K562 (cell line): ENCODE results near the gene WASL. TPM values are rescaled to one million over a fixed set of nuclear protein-coding genes. Genes with fewer than 3 reads are reported as not detected.

Experiments used
- HMGN3 ChIP-seq: IDR thresholded peaks from 2 replicates; pipeline ENCODE4 v1.6.1; 2011; ENCODE audit warnings: borderline replicate concordance, low read depth, mild to moderate bottlenecking, mixed read lengths, low read length; ENCODE audit not compliant: insufficient read length; ENCODE audit errors: extremely low read depth
- SMC3 ChIP-seq: conservative IDR thresholded peaks from 2 replicates; pipeline ENCODE4 v1.6.1; 2011; ENCODE audit warnings: low read depth, low read length, improper control_type of control experiment; ENCODE audit not compliant: insufficient read depth
- WHSC1 ChIP-seq: IDR thresholded peaks from one replicate; pipeline ENCODE4 v1.6.1; 2012; ENCODE audit warnings: low read length, control low read depth, inconsistent platforms
- polyA plus RNA-seq, 8 experiments: library from polyadenylated mRNA; depleted of rRNA in 4 of 8; stranded (reverse) in 5 of 8; unstranded in 3 of 8; fragments of >200 nt; fragmentation: Nextera tagmentation in 2 of 8; fragmentation: Illumina TruSeq in 1 of 8; extraction: Ambion mirVana in 2 of 8; extraction: Trizol in 1 of 8; gene quantifications; 2 replicates each; pipeline versions ENCODE4 v1.2.1 to v1.2.3, GENCODE V29; 2011 to 2014; ENCODE audit warnings: inconsistent platforms in 1 of 8, missing spikeins in 1 of 8
- total RNA-seq, 7 experiments: library from RNA; depleted of rRNA in 6 of 7; stranded (reverse); fragments of >200 nt in 6 of 7; fragmentation: Illumina TruSeq in 2 of 7; extraction: Trizol in 2 of 7; gene quantifications; 2 replicates each; pipeline versions ENCODE4 v1.2.1 to v1.2.3, GENCODE V29; 2011 to 2021; ENCODE audit warnings: low replicate concordance in 1 of 7
- TF ChIP-seq, protein P1 (sequence below): fragments of 450-650 bp; IDR thresholded peaks from 2 replicates; pipeline ENCODE4 v1.6.1; 2016; ENCODE audit warnings: low read depth
- TF ChIP-seq, protein P2 (sequence below), 2 experiments: fragments of 450-650 bp; IDR thresholded peaks; 2 replicates each; pipeline ENCODE4 v1.6.1; 2018; ENCODE audit warnings: mild to moderate bottlenecking in 2 of 2, low read depth in 1 of 2; ENCODE audit not compliant: partially characterized antibody in 2 of 2

The WASL gene
- total and polyA plus RNA-seq, 9 of the 15 experiments (the other 6 are each of a cell fraction or from before 2014, with no cell fraction given), result 3.2 to 13.9 (median 8.3) TPM

DNA sequence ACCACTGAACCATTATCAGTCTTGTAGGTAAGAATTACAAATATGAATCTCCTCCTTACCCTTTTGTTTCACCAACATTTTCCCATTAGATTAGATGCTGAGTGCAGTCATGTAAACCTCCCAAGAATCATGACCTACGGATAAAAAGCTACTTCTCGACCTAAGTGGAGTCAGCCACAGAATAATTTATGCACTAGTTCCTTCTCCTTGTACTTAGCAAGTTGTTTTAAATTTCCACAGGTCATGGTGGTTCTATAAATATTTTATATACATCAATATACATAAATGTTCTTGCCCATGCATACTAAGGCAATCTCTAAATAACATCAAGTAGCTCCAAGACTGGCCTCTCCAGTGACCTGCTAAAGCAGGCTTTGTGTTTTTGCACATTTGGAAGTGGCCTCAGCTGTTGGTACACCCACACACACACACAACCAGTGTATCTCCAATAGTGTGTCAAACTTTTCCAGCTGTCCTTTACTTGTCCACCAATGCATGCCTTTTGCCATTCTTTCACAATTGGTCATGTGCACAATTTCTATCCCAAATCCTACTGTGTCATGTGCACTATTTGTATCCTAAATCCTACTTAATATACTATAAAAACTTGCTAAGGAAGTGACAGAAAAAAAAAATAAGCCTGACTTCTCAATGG lies 71.6 kb downstream of the WASL start (continued):
- TF ChIP-seq, protein P1, sequence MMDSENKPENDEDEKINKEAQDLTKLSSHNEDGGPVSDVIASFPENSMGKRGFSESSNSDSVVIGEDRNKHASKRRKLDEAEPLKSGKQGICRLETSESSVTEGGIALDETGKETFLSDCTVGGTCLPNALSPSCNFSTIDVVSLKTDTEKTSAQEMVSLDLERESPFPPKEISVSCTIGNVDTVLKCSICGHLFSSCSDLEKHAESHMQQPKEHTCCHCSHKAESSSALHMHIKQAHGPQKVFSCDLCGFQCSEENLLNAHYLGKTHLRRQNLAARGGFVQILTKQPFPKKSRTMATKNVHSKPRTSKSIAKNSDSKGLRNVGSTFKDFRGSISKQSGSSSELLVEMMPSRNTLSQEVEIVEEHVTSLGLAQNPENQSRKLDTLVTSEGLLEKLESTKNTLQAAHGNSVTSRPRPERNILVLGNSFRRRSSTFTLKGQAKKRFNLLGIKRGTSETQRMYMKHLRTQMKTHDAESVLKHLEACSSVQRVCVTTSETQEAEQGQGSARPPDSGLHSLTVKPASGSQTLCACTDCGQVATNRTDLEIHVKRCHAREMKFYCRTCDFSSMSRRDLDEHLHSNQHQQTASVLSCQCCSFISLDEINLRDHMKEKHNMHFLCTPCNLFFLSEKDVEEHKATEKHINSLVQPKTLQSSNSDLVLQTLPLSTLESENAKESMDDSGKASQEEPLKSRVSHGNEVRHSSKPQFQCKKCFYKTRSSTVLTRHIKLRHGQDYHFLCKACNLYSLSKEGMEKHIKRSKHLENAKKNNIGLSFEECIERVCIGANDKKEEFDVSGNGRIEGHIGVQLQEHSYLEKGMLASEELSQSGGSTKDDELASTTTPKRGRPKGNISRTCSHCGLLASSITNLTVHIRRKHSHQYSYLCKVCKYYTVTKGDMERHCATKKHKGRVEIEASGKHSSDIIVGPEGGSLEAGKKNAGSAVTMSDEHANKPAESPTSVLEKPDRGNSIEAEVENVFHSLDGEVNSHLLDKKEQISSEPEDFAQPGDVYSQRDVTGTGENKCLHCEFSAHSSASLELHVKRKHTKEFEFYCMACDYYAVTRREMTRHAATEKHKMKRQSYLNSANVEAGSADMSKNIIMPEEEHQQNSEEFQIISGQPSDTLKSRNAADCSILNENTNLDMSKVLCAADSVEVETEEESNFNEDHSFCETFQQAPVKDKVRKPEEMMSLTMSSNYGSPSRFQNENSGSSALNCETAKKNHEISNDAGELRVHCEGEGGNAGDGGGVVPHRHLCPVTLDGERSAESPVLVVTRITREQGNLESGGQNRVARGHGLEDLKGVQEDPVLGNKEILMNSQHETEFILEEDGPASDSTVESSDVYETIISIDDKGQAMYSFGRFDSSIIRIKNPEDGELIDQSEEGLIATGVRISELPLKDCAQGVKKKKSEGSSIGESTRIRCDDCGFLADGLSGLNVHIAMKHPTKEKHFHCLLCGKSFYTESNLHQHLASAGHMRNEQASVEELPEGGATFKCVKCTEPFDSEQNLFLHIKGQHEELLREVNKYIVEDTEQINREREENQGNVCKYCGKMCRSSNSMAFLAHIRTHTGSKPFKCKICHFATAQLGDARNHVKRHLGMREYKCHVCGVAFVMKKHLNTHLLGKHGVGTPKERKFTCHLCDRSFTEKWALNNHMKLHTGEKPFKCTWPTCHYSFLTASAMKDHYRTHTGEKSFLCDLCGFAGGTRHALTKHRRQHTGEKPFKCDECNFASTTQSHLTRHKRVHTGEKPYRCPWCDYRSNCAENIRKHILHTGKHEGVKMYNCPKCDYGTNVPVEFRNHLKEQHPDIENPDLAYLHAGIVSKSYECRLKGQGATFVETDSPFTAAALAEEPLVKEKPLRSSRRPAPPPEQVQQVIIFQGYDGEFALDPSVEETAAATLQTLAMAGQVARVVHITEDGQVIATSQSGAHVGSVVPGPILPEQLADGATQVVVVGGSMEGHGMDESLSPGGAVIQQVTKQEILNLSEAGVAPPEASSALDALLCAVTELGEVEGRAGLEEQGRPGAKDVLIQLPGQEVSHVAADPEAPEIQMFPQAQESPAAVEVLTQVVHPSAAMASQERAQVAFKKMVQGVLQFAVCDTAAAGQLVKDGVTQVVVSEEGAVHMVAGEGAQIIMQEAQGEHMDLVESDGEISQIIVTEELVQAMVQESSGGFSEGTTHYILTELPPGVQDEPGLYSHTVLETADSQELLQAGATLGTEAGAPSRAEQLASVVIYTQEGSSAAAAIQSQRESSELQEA, result no peak
- TF ChIP-seq WHSC1 (no peak), HMGN3 (no peak), SMC3 (no peak)
- TF ChIP-seq, protein P2, sequence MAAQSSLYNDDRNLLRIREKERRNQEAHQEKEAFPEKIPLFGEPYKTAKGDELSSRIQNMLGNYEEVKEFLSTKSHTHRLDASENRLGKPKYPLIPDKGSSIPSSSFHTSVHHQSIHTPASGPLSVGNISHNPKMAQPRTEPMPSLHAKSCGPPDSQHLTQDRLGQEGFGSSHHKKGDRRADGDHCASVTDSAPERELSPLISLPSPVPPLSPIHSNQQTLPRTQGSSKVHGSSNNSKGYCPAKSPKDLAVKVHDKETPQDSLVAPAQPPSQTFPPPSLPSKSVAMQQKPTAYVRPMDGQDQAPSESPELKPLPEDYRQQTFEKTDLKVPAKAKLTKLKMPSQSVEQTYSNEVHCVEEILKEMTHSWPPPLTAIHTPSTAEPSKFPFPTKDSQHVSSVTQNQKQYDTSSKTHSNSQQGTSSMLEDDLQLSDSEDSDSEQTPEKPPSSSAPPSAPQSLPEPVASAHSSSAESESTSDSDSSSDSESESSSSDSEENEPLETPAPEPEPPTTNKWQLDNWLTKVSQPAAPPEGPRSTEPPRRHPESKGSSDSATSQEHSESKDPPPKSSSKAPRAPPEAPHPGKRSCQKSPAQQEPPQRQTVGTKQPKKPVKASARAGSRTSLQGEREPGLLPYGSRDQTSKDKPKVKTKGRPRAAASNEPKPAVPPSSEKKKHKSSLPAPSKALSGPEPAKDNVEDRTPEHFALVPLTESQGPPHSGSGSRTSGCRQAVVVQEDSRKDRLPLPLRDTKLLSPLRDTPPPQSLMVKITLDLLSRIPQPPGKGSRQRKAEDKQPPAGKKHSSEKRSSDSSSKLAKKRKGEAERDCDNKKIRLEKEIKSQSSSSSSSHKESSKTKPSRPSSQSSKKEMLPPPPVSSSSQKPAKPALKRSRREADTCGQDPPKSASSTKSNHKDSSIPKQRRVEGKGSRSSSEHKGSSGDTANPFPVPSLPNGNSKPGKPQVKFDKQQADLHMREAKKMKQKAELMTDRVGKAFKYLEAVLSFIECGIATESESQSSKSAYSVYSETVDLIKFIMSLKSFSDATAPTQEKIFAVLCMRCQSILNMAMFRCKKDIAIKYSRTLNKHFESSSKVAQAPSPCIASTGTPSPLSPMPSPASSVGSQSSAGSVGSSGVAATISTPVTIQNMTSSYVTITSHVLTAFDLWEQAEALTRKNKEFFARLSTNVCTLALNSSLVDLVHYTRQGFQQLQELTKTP (IDR thresholded peaks at IDR 0.05; ENCODE audit: low read depth in 1 of 2, partially characterized antibody in 2 of 2), result no peak
- TF ChIP-seq, all 486 proteins: peak for 0
